SU-DHL-6 (cell line): ENCODE data around the gene TDRKH.

Source experiments
- H2AFZ ChIP-seq: fragments of 200-600 bp; sonication (generic); 2 replicates; pipeline ENCODE4 v1.6.1; 2014; ENCODE audit warnings: low read depth, mild to moderate bottlenecking, moderate library complexity, mixed read lengths, antibody characterized with exemption, low read length; ENCODE audit not compliant: severe bottlenecking
- H3F3A ChIP-seq: fragments of 200-600 bp; shearing (Covaris generic); 2 replicates; pipeline ENCODE4 v1.6.0; 2016; ENCODE audit warnings: antibody characterized with exemption, mild to moderate bottlenecking; ENCODE audit not compliant: insufficient read depth
- H3K27ac ChIP-seq: fragments of 200-600 bp; sonication (generic); 2 replicates; pipeline ENCODE4 v1.5.1; 2016; ENCODE audit warnings: low read depth, mild to moderate bottlenecking, low read length, moderate library complexity, mixed read lengths
- H3K27me3 ChIP-seq: fragments of 200-600 bp; sonication (generic), shearing (Covaris generic); 2 replicates; pipeline ENCODE4 v1.6.0; 2014; ENCODE audit warnings: mild to moderate bottlenecking, low read length
- H3K36me3 ChIP-seq: fragments of 200-600 bp; sonication (generic); 2 replicates; pipeline ENCODE4 v1.6.1; 2014; ENCODE audit warnings: mild to moderate bottlenecking, low read length, mixed read lengths
- H3K4me2 ChIP-seq: fragments of 300-600, 200-600 bp; shearing (Covaris generic), sonication (generic); 2 replicates; pipeline ENCODE4 v1.6.0; 2014; ENCODE audit warnings: low read length, low read depth, mild to moderate bottlenecking; ENCODE audit not compliant: poor library complexity, severe bottlenecking
- H3K4me3 ChIP-seq: fragments of 200-600 bp; sonication (generic); 2 replicates; pipeline ENCODE4 v1.5.1; 2014; ENCODE audit warnings: antibody characterized with exemption, low read length, mild to moderate bottlenecking, mixed read lengths; ENCODE audit not compliant: insufficient read depth, poor library complexity, severe bottlenecking
- H3K79me2 ChIP-seq: fragments of 200-600 bp; sonication (generic); 2 replicates; pipeline ENCODE4 v1.6.1; 2014; ENCODE audit warnings: mild to moderate bottlenecking, low read length, moderate library complexity; ENCODE audit not compliant: insufficient read depth
- H3K9ac ChIP-seq: fragments of 200-600 bp; sonication (generic); 2 replicates; pipeline ENCODE4 v1.7.0; 2014; ENCODE audit warnings: mild to moderate bottlenecking, low read length
- H3K9me2 ChIP-seq: fragments of 200-600 bp; sonication (generic); replicated peaks from 2 replicates; pipeline ENCODE4 v1.6.1; 2014; ENCODE audit warnings: low read length; ENCODE audit not compliant: insufficient read depth
- H3K9me3 ChIP-seq: fragments of 200-600 bp; sonication (generic); 2 replicates; pipeline ENCODE4 v1.6.1; 2014; ENCODE audit warnings: low read length, mixed read lengths; ENCODE audit not compliant: insufficient read depth
- H4K20me1 ChIP-seq: fragments of 200-600 bp; sonication (generic); 2 replicates; pipeline ENCODE4 v1.6.1; 2014; ENCODE audit warnings: low read depth, mild to moderate bottlenecking, antibody characterized with exemption, low read length, moderate library complexity, mixed read lengths
- EZH2phosphoT487 ChIP-seq: fragments of 200-600 bp; sonication (generic), shearing (Covaris generic); conservative IDR thresholded peaks from 2 replicates; pipeline ENCODE4 v1.6.1; 2018; ENCODE audit warnings: mild to moderate bottlenecking, antibody characterized with exemption, low read length, moderate library complexity, mixed read lengths
- TF ChIP-seq, protein P1 (sequence below): fragments of 200-600 bp; sonication (generic); IDR thresholded peaks from one replicate; pipeline ENCODE4 v1.5.1; 2017; ENCODE audit warnings: antibody characterized with exemption, mild to moderate bottlenecking, low read length, moderate library complexity; ENCODE audit not compliant: insufficient read depth, poor library complexity, severe bottlenecking

TDRKH gene

DNA sequence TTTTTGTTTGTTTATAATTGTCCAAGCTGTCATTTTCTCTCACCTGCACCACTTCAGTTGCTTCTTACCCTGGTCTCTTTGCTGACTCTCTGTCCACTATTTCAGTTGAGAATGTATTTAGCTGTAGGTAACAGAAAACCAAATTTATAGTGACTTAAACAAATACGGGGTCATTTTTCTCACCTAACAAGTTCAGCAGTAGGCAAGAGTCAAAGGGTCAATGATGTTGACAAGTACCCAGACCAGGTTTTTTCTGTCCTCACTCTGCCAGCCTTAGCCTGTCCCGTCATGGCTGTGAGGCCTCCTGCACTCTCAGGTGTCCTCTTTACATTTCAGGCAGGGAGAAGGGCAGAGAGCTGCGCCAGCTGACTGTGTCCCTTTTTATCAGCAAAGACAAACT is 57.2 kb downstream of the TDRKH start:
- Histone ChIP-seq H3K79me2 (no peaks in the 10 kb centered on the region), H3K9me2 (no peaks in the 10 kb centered on the region), H3K27ac (no peak overlapping the region), H2AFZ (no peak overlapping the region), H3K4me3 (no peak overlapping the region), H3K9ac (no peak overlapping the region), H3K4me2 (no peak overlapping the region), H3K27me3 (no peaks in the 10 kb centered on the region), H3F3A (no peaks in the 10 kb centered on the region), H3K9me3 (peaks cover 10% of the 10 kb centered on the region; the same call in 1 of the 2 replicates), H4K20me1 (no peaks in the 10 kb centered on the region), H3K36me3 (no peaks in the 10 kb centered on the region)
- no peak for TF ChIP-seq EZH2phosphoT487
- TF ChIP-seq, protein P1, sequence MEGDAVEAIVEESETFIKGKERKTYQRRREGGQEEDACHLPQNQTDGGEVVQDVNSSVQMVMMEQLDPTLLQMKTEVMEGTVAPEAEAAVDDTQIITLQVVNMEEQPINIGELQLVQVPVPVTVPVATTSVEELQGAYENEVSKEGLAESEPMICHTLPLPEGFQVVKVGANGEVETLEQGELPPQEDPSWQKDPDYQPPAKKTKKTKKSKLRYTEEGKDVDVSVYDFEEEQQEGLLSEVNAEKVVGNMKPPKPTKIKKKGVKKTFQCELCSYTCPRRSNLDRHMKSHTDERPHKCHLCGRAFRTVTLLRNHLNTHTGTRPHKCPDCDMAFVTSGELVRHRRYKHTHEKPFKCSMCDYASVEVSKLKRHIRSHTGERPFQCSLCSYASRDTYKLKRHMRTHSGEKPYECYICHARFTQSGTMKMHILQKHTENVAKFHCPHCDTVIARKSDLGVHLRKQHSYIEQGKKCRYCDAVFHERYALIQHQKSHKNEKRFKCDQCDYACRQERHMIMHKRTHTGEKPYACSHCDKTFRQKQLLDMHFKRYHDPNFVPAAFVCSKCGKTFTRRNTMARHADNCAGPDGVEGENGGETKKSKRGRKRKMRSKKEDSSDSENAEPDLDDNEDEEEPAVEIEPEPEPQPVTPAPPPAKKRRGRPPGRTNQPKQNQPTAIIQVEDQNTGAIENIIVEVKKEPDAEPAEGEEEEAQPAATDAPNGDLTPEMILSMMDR: no peak

DNA sequence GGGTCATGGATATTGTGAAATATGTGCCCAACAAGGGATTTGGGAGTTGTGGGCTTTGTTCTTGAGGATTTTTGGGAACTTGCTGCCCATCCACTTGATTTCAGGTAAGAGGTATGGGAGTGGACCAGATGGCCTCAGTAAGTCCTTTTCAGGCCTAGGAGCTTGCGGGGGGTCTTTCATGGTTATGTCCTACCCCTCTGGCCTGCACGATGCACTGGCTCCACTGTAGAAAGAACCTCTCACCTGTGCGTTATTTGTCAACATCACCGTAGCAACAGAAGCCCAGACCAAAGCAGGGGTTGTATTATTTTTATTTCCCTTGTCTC is 60.4 kb downstream of the TDRKH start:
- Histone ChIP-seq H2AFZ (no peak overlapping the region), H3F3A (no peaks in the 10 kb centered on the region), H3K79me2 (no peaks in the 10 kb centered on the region), H3K4me3 (no peak overlapping the region), H3K9me3 (no peaks in the 10 kb centered on the region), H4K20me1 (no peaks in the 10 kb centered on the region), H3K27ac (no peak overlapping the region), H3K36me3 (no peaks in the 10 kb centered on the region), H3K27me3 (no peaks in the 10 kb centered on the region), H3K4me2 (no peak overlapping the region), H3K9me2 (no peaks in the 10 kb centered on the region), H3K9ac (no peak overlapping the region)
- TF ChIP-seq EZH2phosphoT487: no peak
- TF ChIP-seq, protein P1: no peak

DNA sequence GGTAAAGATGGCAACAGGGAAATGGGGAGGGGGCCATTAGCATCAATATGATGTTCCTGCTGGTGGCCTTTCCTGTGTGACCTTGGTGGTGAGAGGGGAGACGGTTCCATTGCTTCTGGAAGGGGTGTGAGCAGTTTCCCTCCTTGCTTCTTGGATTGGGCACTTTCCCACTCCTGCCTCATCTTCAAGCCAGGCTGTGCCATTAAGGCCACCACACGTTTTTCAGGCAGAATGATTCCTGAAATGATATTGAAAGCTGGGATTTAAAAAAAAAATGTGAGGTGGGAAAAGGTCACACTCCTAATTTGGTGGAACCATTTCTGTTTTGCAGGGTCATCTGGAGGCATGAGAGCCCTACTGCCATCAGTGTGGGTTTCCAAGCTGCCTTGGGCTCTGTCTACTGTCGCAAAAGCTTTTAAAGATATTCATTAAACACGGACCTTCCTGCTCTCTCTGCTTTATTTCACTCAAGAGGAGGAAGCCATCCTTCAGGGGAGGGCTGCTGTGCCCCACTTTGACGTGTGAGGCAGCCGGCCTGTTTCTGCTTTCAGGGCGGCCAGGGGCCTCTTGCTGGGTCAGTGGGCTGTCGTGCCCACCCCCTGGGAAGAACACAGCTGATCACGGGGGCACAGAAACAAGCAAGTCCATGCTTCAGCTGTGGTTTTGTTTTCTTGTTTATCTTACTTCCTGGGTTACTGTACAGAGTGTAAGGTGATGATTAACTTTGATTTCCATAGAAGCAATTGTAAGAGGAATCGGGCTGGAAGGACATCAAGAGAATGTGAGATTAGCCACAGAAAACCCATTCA is 60.9 kb downstream of the TDRKH start:
- Histone ChIP-seq H2AFZ (no peak overlapping the region), H3K9me2 (no peaks in the 10 kb centered on the region), H3K79me2 (no peaks in the 10 kb centered on the region), H3F3A (no peaks in the 10 kb centered on the region), H3K9me3 (no peaks in the 10 kb centered on the region), H3K36me3 (no peaks in the 10 kb centered on the region), H3K9ac (no peak overlapping the region), H3K27ac (no peak overlapping the region), H3K4me3 (no peak overlapping the region), H4K20me1 (no peaks in the 10 kb centered on the region), H3K27me3 (no peaks in the 10 kb centered on the region), H3K4me2 (no peak overlapping the region)
- TF ChIP-seq, protein P1: no peak
- no peak for TF ChIP-seq EZH2phosphoT487
